K562 (cell line): Measurements from ENCODE around the gene CENPT. TPM values are rescaled to one million over a fixed set of nuclear protein-coding genes. Genes with fewer than 3 reads are reported as not detected.

ENCODE experiments used
- FOXP1 ChIP-seq: sonication (generic); formaldehyde crosslinking; IDR thresholded peaks from 2 replicates; pipeline ENCODE4 v1.8.0; 2022; ENCODE audit warnings: mild to moderate bottlenecking, missing genetic modification reagents
- HIVEP1 ChIP-seq: fragments of 250-450 bp; sonication (Bioruptor Pico); IDR thresholded peaks from 2 replicates; pipeline ENCODE4 v1.4.0; 2020; ENCODE audit warnings: mild to moderate bottlenecking
- NCOA6 ChIP-seq: fragments of 450-650 bp; IDR thresholded peaks from 2 replicates; pipeline ENCODE4 v1.6.1; 2017; ENCODE audit warnings: mild to moderate bottlenecking
- NR1H2 ChIP-seq: sonication (generic); formaldehyde crosslinking; IDR thresholded peaks from 2 replicates; pipeline ENCODE4 v1.4.0; 2020; ENCODE audit warnings: mild to moderate bottlenecking, missing genetic modification reagents
- XRCC4 ChIP-seq: IDR thresholded peaks from one replicate; pipeline ENCODE4 v1.6.1; 2011; ENCODE audit not compliant: insufficient read depth, insufficient read length; ENCODE audit errors: extremely low read depth
- ZFP36 ChIP-seq: fragments of 150-350 bp; IDR thresholded peaks from 2 replicates; pipeline ENCODE4 v1.6.1; 2018; ENCODE audit warnings: low read length, low read depth; ENCODE audit not compliant: partially characterized antibody
- ZNF507 ChIP-seq: conservative IDR thresholded peaks from 2 replicates; pipeline ENCODE4 v1.6.1; 2017; ENCODE audit warnings: missing genetic modification characterization, missing compliant biosample characterization
- ZNF584 ChIP-seq: fragments of 200-800 bp; sonication (Bioruptor generic); IDR thresholded peaks from 2 replicates; pipeline ENCODE4 v1.6.1; 2016; ENCODE audit warnings: low read depth, mild to moderate bottlenecking, missing genetic modification characterization, missing compliant biosample characterization
- polyA plus RNA-seq, 8 experiments: library from polyadenylated mRNA; depleted of rRNA in 4 of 8; stranded (reverse) in 5 of 8; unstranded in 3 of 8; fragments of >200 nt; fragmentation: Nextera tagmentation in 2 of 8; fragmentation: Illumina TruSeq in 1 of 8; extraction: Ambion mirVana in 2 of 8; extraction: Trizol in 1 of 8; gene quantifications; 2 replicates each; pipeline versions ENCODE4 v1.2.1 to v1.2.3, GENCODE V29; 2011 to 2014; ENCODE audit warnings: inconsistent platforms in 1 of 8, missing spikeins in 1 of 8
- total RNA-seq, 7 experiments: library from RNA; depleted of rRNA in 6 of 7; stranded (reverse); fragments of >200 nt in 6 of 7; fragmentation: Illumina TruSeq in 2 of 7; extraction: Trizol in 2 of 7; gene quantifications; 2 replicates each; pipeline versions ENCODE4 v1.2.1 to v1.2.3, GENCODE V29; 2011 to 2021; ENCODE audit warnings: low replicate concordance in 1 of 7
- TF ChIP-seq, protein P1 (sequence below), 2 experiments: fragments of 450-650 bp; formaldehyde crosslinking in 1 of 2; IDR thresholded peaks; 2 replicates each; pipeline versions ENCODE4 v1.4.0 to v1.6.1; 2014 to 2020; ENCODE audit warnings: mild to moderate bottlenecking in 2 of 2, borderline replicate concordance in 1 of 2, low read depth in 1 of 2
- TF ChIP-seq, protein P2 (sequence below): fragments of 250-450 bp; sonication (Bioruptor Pico); IDR thresholded peaks from 2 replicates; pipeline ENCODE4 v1.6.1; 2021; ENCODE audit warnings: mild to moderate bottlenecking
- TF ChIP-seq, protein P3 (sequence below): fragments of 450-650 bp; formaldehyde crosslinking; IDR thresholded peaks from 2 replicates; pipeline ENCODE4 v1.4.0; 2022; ENCODE audit warnings: mild to moderate bottlenecking, moderate library complexity
- TF ChIP-seq, protein P4 (sequence below): fragments of 250-450 bp; sonication (Bioruptor Pico); IDR thresholded peaks from 2 replicates; pipeline ENCODE4 v1.5.0; 2021
- TF ChIP-seq, protein P5 (sequence below): sonication (generic); formaldehyde crosslinking; IDR thresholded peaks from 2 replicates; pipeline ENCODE4 v1.8.1; 2023; ENCODE audit warnings: mild to moderate bottlenecking, missing genetic modification reagents

The CENPT gene
- total and polyA plus RNA-seq, 9 of the 15 experiments (the other 6 are each of a cell fraction or from before 2014, with no cell fraction given), result 3.6 to 94.2 (median 44.1) TPM

DNA sequence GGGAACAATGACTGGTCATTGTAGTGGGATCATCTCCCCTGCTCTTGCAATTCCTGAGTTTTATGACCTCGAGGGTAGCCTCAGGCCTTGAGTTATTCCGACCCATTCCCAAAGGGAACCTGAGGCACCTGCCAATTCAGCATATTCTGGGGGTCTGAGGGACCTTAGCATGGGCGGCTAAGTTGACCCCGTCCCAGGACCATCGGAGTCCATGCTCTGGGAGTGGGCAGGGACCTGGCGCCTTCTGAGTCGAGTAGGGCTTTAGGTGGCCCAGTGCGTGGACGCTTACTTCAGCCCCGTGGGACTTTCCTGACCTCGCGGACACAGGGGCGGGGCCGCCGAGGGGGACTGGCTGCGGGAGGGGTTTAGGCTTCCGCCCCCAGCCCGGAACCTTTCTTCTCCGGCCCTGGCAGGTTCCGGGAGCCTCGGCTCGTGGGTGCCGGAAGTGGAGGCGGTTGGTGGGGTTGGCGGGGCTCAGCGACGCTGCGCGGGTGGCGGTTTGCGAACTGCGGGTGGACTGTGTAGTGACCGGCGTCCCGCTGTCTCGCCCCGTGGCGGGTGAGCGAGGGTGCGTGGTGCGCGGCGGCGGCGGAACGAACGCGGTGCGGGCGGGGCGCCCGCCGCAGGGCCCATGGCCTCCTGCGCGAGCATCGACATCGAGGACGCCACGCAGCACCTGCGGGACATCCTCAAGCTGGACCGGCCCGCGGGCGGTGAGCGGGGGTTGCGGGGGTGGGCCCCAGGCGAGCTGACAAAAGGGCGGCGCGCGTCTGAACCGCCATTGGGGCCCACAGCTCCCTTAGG lies 25.3 kb upstream of the CENPT start, which contains the start of gene EDC4 (continued):
- TF ChIP-seq, protein P1, sequence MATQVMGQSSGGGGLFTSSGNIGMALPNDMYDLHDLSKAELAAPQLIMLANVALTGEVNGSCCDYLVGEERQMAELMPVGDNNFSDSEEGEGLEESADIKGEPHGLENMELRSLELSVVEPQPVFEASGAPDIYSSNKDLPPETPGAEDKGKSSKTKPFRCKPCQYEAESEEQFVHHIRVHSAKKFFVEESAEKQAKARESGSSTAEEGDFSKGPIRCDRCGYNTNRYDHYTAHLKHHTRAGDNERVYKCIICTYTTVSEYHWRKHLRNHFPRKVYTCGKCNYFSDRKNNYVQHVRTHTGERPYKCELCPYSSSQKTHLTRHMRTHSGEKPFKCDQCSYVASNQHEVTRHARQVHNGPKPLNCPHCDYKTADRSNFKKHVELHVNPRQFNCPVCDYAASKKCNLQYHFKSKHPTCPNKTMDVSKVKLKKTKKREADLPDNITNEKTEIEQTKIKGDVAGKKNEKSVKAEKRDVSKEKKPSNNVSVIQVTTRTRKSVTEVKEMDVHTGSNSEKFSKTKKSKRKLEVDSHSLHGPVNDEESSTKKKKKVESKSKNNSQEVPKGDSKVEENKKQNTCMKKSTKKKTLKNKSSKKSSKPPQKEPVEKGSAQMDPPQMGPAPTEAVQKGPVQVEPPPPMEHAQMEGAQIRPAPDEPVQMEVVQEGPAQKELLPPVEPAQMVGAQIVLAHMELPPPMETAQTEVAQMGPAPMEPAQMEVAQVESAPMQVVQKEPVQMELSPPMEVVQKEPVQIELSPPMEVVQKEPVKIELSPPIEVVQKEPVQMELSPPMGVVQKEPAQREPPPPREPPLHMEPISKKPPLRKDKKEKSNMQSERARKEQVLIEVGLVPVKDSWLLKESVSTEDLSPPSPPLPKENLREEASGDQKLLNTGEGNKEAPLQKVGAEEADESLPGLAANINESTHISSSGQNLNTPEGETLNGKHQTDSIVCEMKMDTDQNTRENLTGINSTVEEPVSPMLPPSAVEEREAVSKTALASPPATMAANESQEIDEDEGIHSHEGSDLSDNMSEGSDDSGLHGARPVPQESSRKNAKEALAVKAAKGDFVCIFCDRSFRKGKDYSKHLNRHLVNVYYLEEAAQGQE (IDR thresholded peaks at IDR 0.05; ENCODE audit: borderline replicate concordance), result 0 out of 2 replicates have a peak, but pooled peaks have one; percentile 19
- TF ChIP-seq, protein P1 (CRISPR knock-in tag; IDR thresholded peaks at IDR 0.05; ENCODE audit: low read depth), result no peak; the same call in 1 of the 2 replicates
- TF ChIP-seq ZFP36 (no peak), NR1H2 (peak; percentile 83; the same call in 1 of the 2 replicates), XRCC4 (no peak), NCOA6 (no peak), ZNF584 (CRISPR knock-in tag) (no peak), ZNF507 (tag) (no peak), FOXP1 (CRISPR knock-in tag) (peak; percentile 65; the same call in 1 of the 2 replicates), HIVEP1 (CRISPR knock-in tag) (no peak; the same call in 1 of the 2 replicates)
- TF ChIP-seq, protein P2, sequence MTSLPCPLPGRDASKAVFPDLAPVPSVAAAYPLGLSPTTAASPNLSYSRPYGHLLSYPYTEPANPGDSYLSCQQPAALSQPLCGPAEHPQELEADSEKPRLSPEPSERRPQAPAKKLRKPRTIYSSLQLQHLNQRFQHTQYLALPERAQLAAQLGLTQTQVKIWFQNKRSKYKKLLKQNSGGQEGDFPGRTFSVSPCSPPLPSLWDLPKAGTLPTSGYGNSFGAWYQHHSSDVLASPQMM (CRISPR knock-in tag), result no peak
- TF ChIP-seq, protein P3, sequence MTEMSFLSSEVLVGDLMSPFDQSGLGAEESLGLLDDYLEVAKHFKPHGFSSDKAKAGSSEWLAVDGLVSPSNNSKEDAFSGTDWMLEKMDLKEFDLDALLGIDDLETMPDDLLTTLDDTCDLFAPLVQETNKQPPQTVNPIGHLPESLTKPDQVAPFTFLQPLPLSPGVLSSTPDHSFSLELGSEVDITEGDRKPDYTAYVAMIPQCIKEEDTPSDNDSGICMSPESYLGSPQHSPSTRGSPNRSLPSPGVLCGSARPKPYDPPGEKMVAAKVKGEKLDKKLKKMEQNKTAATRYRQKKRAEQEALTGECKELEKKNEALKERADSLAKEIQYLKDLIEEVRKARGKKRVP, result peak; percentile 18; the same call in 1 of the 2 replicates
- TF ChIP-seq, protein P4, sequence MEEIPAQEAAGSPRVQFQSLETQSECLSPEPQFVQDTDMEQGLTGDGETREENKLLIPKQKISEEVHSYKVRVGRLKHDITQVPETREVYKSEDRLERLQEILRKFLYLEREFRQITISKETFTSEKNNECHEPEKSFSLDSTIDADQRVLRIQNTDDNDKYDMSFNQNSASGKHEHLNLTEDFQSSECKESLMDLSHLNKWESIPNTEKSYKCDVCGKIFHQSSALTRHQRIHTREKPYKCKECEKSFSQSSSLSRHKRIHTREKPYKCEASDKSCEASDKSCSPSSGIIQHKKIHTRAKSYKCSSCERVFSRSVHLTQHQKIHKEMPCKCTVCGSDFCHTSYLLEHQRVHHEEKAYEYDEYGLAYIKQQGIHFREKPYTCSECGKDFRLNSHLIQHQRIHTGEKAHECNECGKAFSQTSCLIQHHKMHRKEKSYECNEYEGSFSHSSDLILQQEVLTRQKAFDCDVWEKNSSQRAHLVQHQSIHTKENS (CRISPR knock-in tag), result no peak
- TF ChIP-seq, protein P5, sequence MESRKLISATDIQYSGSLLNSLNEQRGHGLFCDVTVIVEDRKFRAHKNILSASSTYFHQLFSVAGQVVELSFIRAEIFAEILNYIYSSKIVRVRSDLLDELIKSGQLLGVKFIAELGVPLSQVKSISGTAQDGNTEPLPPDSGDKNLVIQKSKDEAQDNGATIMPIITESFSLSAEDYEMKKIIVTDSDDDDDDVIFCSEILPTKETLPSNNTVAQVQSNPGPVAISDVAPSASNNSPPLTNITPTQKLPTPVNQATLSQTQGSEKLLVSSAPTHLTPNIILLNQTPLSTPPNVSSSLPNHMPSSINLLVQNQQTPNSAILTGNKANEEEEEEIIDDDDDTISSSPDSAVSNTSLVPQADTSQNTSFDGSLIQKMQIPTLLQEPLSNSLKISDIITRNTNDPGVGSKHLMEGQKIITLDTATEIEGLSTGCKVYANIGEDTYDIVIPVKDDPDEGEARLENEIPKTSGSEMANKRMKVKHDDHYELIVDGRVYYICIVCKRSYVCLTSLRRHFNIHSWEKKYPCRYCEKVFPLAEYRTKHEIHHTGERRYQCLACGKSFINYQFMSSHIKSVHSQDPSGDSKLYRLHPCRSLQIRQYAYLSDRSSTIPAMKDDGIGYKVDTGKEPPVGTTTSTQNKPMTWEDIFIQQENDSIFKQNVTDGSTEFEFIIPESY (CRISPR knock-in tag), result peak; percentile 81
